Pancreas (tissue), 10 donors: ENCODE results near the gene PKIB. TPM values are rescaled to one million over a fixed set of nuclear protein-coding genes. Genes with fewer than 3 reads are reported as not detected.
"Not testable (repeated sequence)": the region's sequence is repeated elsewhere in the genome, so short reads cannot be mapped to it uniquely, and the experiment has no call there.

Source experiments
- ATAC-seq, 4 donors: fragments of 200-7000 bp; cut with Tn5 transposase; one replicate each; pipeline versions ENCODE4 v1.8.0 to v1.9.1; 2020; ENCODE audit warnings: mild to moderate bottlenecking in 4 of 4, moderate library complexity in 4 of 4
- DNase-seq, 6 donors: peaks; one replicate each; pipeline ENCODE4 v3.0.0-alpha.2; 2020
- FAIRE-seq: peaks from 2 replicates; lab custom pipeline; 2012; peaks lifted over from hg19 to GRCh38; lab: Jason Lieb, UNC
- H3K27ac ChIP-seq, 4 donors: fragments of 200-600 bp; sonication (generic); 1 replicate in 3 of 4; 2 replicates in 1 of 4; pipeline versions ENCODE4 v1.5.0 to v1.8.0; 2020
- H3K27me3 ChIP-seq, 4 donors: fragments of 200-600 bp; one replicate each; pipeline ENCODE4 v1.8.0; 2021
- H3K36me3 ChIP-seq, 3 donors: fragments of 200-600 bp; sonication (generic) in 1 of 3; one replicate each; pipeline versions ENCODE4 v1.5.0 to v1.8.0; 2020 to 2021
- H3K4me1 ChIP-seq, 3 donors: fragments of 200-600 bp; one replicate each; pipeline ENCODE4 v1.8.0; 2021
- H3K4me3 ChIP-seq, 4 donors: fragments of 200-600 bp; sonication (generic) in 2 of 4; one replicate each; pipeline versions ENCODE4 v1.5.0 to v1.8.0; 2020 to 2021
- H3K9me3 ChIP-seq, 4 donors: fragments of 200-600 bp; one replicate each; pipeline ENCODE4 v1.8.0; 2021
- CTCF ChIP-seq, 4 donors: fragments of 200-600 bp; sonication (generic) in 3 of 4; IDR thresholded peaks; one replicate each; pipeline versions ENCODE4 v1.5.0 to v1.8.0; 2021; ENCODE audit warnings: antibody characterized with exemption in 4 of 4
- WGBS, 2 donors: extraction: QIAGEN DNeasy Blood & Tissue Kit; methylation state at CpG; one replicate each; pipeline ENCODE4 v1.1.7; 2013; 5-methylcytosine and 5-hydroxymethylcytosine counted together
- intact Hi-C, 3 donors: fragments of 100-400 bp; cut with DNase I; formaldehyde crosslinking; loops; one replicate each; pipeline versions ENCODE4 v1.11.1 to v1.14.2; 2022
- polyA plus RNA-seq, 2 donors: library from polyadenylated mRNA; stranded (reverse); fragments of 200-250 nt; gene quantifications; one replicate each; pipeline ENCODE4 v1.2.3, GENCODE V29; 2013
- total RNA-seq, 6 donors: library from RNA; stranded (reverse); fragmentation: NEBNext Ultra II Directional in 4 of 6; extraction: Animal tissue kit (Norgen Biotek cat#: 25700) in 4 of 6; gene quantifications; one replicate each; pipeline versions ENCODE4 v1.2.1 to v1.2.4, GENCODE V29; 2021 to 2023
- donor health status: healthy with polysubstance abuse.
- donor health status: DM: no; HTN: no; CAD: no; lungs with moderate emphysema.
- donor health status: DM: no; HTN: no; CAD: no.
- donor health status: control.
- donor health status: control.
- donor health status: Bipolar disorder and iron deficiency.
- donor health status: DM: yes; HTN: yes; CAD: no.
- donor health status: DM: no; HTN: no; CAD: no.
- donor health status: DM: no; HTN: no; CAD: no.
- donor health status: DM: yes; HTN: yes; CAD: no.

PKIB gene
- total and polyA plus RNA-seq, 8 donors, result 1.2 to 21.1 (median 5.4) TPM

GRCh38 chr6:122744247-122744646 lies 134.0 kb downstream of the PKIB start:
- not testable (repeated sequence) for H3K27me3 ChIP-seq, FAIRE-seq, H3K9me3 ChIP-seq, H3K27ac ChIP-seq, H3K4me3 ChIP-seq, H3K36me3 ChIP-seq, DNase-seq, H3K4me1 ChIP-seq
- intact Hi-C loops, result loop anchor here in 1 of 3 donors (5.0 kb wide), 1 partner anchor 93 kb away; no protein-coding TSS in a partner anchor
- 20 to 27% methylated on average over 8 of the region's 8 CpGs for WGBS, 2 donors
- TF ChIP-seq CTCF (IDR thresholded peaks at IDR 0.05), result peak in 2 of 4 donors; percentile 16 to 17
- ATAC-seq, result peak in 2 of 4 donors; percentile 51 to 52

GRCh38 chr6:122744856-122745255 lies 134.7 kb downstream of the PKIB start:
- not testable (repeated sequence) for H3K4me1 ChIP-seq, FAIRE-seq, H3K27ac ChIP-seq, ATAC-seq, DNase-seq, H3K4me3 ChIP-seq, H3K27me3 ChIP-seq, H3K9me3 ChIP-seq, H3K36me3 ChIP-seq
- intact Hi-C loops, result loop anchor here in 1 of 3 donors (5.0 kb wide), 1 partner anchor 92 kb away; no protein-coding TSS in a partner anchor
- 76 to 82% methylated on average over 3 of the region's 3 CpGs for WGBS, 2 donors

- WGBS, 2 donors, result 72 to 77% methylated on average over 9 of the region's 9 CpGs
- Histone ChIP-seq H3K9me3 (no peaks in the 10 kb centered on the region), H3K27me3 (no peaks in the 10 kb centered on the region), H3K36me3 (no peaks in the 10 kb centered on the region), H3K27ac (no peak overlapping the region), H3K4me1 (no peaks in the 10 kb centered on the region), H3K4me3 (no peak overlapping the region)
- ATAC-seq, result no peak
- DNase-seq, result no peak
- no peak for FAIRE-seq
- intact Hi-C loops, result no loop called here
- no peak for TF ChIP-seq CTCF (IDR thresholded peaks at IDR 0.05)
These were observed 136.5 kb downstream of the PKIB start for GRCh38 chr6:122746688-122747087.

GRCh38 chr6:122747573-122747972 lies 137.4 kb downstream of the PKIB start:
- H3K9me3 ChIP-seq, result no peaks in the 10 kb centered on the region
- H3K36me3 ChIP-seq, result no peaks in the 10 kb centered on the region
- TF ChIP-seq CTCF (IDR thresholded peaks at IDR 0.05), result no peak
- H3K27ac ChIP-seq, result no peak overlapping the region
- no peaks in the 10 kb centered on the region for H3K4me1 ChIP-seq
- no peak overlapping the region for H3K4me3 ChIP-seq
- H3K27me3 ChIP-seq, result no peaks in the 10 kb centered on the region
- intact Hi-C loops, result no loop called here
- WGBS, 2 donors, result 89 to 92% methylated on average over 10 of the region's 10 CpGs
- DNase-seq (no peak), FAIRE-seq (no peak), ATAC-seq (no peak)

- H3K27ac ChIP-seq, DNase-seq, intact Hi-C loops, H3K36me3 ChIP-seq, ATAC-seq, FAIRE-seq, H3K4me1 ChIP-seq, H3K9me3 ChIP-seq, H3K4me3 ChIP-seq, H3K27me3 ChIP-seq: not testable (repeated sequence)
- 30 to 77% methylated on average over 5 of the region's 5 CpGs for WGBS, 2 donors
These were observed 138.7 kb downstream of the PKIB start for GRCh38 chr6:122748945-122749344.

GRCh38 chr6:122749451-122750050 lies 139.3 kb downstream of the PKIB start:
- WGBS, 2 donors, result 87 to 88% methylated on average over 4 of the region's 4 CpGs
- Histone ChIP-seq H3K4me3 (no peak overlapping the region), H3K36me3 (no peaks in the 10 kb centered on the region), H3K9me3 (no peaks in the 10 kb centered on the region), H3K27ac (no peak overlapping the region), H3K4me1 (no peaks in the 10 kb centered on the region), H3K27me3 (no peaks in the 10 kb centered on the region)
- no peak for TF ChIP-seq CTCF (IDR thresholded peaks at IDR 0.05)
- FAIRE-seq (no peak), DNase-seq (no peak), ATAC-seq (no peak)
- intact Hi-C loops, result no loop called here
